Measurements from ENCODE around the gene CLEC16A. TPM values are rescaled to one million over a fixed set of nuclear protein-coding genes. Genes with fewer than 3 reads are reported as not detected.
A peak's percentile ranks its signal among the peaks of the same experiment; 100 is the strongest.

Gene CLEC16A
- total and polyA plus RNA-seq, 9 of the 15 experiments (the other 6 are each of a cell fraction or from before 2014, with no cell fraction given): 1.00 to 22.3 (median 10.0) TPM

DNA sequence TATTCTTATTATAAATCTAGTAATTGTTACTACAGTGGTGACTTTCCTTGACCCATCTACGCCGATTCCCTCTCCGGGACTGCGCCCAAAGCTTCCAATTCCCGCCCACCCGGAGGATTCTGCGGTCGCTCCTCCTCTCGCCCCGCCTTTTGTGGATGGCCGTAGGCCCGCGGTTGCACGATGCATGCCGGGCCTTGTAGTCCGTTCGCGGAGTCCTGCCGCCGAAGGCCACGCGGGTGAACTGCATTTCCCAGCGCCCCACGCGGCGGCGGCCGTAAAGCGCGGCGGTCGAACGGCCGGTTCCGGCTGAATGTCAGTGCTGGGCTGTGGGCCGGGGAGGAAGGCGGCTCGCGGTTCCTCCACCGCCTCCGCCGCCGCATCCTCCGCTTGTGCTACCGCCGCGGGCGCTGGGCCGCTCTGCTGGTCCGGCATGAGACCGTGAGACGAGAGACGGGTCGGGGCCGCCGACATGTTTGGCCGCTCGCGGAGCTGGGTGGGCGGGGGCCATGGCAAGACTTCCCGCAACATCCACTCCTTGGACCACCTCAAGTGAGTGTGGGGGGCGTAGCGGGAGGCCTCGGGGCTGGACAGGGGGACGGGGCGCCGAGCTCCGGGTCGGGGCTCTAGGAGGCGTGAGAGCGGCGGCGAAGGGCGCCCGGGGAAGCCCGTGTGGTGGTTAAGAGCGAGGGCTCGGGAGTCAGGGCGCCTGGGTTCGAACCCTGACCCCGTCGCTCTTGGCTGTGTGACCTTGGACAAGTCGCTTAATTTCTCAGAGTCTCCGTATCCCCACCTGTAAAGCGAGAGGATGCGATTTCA lies at the start of gene CLEC16A (continued):
- TF ChIP-seq CHD1 (IDR thresholded peaks at IDR 0.05; ENCODE audit: low read length) (no peak), ZNF76 (CRISPR knock-in tag; IDR thresholded peaks at IDR 0.05; ENCODE audit: borderline replicate concordance) (no peak), ZNF253 (CRISPR knock-in tag; conservative IDR thresholded peaks at IDR 0.05) (no peak), ZNF668 (CRISPR knock-in tag; IDR thresholded peaks at IDR 0.05) (no peak), KLF6 (CRISPR knock-in tag; IDR thresholded peaks at IDR 0.05; ENCODE audit: borderline replicate concordance) (no peak), BMI1 (IDR thresholded peaks at IDR 0.05; ENCODE audit: low read length) (no peak), TFAM (CRISPR knock-in tag; conservative IDR thresholded peaks at IDR 0.05) (no peak), CBX2 (IDR thresholded peaks at IDR 0.05; ENCODE audit: insufficient read depth, low read length, poor library complexity, severe bottlenecking) (no peak), ZNF780A (CRISPR knock-in tag; IDR thresholded peaks at IDR 0.05) (no peak), CAMTA2 (CRISPR knock-in tag; conservative IDR thresholded peaks at IDR 0.05) (no peak), SETDB1 (IDR thresholded peaks at IDR 0.05; ENCODE audit: low read length) (no peak), NFATC3 (IDR thresholded peaks at IDR 0.05) (no peak), TEAD4 (IDR thresholded peaks at IDR 0.05; ENCODE audit: low read length) (no peak), TEAD4 (CRISPR knock-in tag; IDR thresholded peaks at IDR 0.05; ENCODE audit: borderline replicate concordance) (no peak), ZNF699 (CRISPR knock-in tag; IDR thresholded peaks at IDR 0.05; ENCODE audit: insufficient replicate concordance) (no peak), ELF4 (CRISPR knock-in tag; IDR thresholded peaks at IDR 0.05) (no peak), MCM3 (IDR thresholded peaks at IDR 0.05) (no peak), EHMT2 (IDR thresholded peaks at IDR 0.05) (no peak), ATF7 (IDR thresholded peaks at IDR 0.05) (peak; percentile 80)
- TF ChIP-seq, protein P1, sequence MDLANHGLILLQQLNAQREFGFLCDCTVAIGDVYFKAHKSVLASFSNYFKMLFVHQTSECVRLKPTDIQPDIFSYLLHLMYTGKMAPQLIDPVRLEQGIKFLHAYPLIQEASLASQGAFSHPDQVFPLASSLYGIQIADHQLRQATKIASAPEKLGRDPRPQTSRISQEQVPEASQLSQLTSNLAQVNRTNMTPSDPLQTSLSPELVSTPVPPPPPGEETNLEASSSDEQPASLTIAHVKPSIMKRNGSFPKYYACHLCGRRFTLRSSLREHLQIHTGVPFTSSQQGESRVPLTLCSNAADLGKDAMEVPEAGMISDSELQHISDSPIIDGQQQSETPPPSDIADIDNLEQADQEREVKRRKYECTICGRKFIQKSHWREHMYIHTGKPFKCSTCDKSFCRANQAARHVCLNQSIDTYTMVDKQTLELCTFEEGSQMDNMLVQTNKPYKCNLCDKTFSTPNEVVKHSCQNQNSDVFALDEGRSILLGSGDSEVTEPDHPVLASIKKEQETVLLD (IDR thresholded peaks at IDR 0.05): no peak
- TF ChIP-seq, protein P2, sequence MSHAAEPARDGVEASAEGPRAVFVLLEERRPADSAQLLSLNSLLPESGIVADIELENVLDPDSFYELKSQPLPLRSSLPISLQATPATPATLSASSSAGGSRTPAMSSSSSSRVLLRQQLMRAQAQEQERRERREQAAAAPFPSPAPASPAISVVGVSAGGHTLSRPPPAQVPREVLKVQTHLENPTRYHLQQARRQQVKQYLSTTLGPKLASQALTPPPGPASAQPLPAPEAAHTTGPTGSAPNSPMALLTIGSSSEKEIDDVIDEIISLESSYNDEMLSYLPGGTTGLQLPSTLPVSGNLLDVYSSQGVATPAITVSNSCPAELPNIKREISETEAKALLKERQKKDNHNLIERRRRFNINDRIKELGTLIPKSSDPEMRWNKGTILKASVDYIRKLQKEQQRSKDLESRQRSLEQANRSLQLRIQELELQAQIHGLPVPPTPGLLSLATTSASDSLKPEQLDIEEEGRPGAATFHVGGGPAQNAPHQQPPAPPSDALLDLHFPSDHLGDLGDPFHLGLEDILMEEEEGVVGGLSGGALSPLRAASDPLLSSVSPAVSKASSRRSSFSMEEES (CRISPR knock-in tag; IDR thresholded peaks at IDR 0.05): no peak
- TF ChIP-seq, protein P3, sequence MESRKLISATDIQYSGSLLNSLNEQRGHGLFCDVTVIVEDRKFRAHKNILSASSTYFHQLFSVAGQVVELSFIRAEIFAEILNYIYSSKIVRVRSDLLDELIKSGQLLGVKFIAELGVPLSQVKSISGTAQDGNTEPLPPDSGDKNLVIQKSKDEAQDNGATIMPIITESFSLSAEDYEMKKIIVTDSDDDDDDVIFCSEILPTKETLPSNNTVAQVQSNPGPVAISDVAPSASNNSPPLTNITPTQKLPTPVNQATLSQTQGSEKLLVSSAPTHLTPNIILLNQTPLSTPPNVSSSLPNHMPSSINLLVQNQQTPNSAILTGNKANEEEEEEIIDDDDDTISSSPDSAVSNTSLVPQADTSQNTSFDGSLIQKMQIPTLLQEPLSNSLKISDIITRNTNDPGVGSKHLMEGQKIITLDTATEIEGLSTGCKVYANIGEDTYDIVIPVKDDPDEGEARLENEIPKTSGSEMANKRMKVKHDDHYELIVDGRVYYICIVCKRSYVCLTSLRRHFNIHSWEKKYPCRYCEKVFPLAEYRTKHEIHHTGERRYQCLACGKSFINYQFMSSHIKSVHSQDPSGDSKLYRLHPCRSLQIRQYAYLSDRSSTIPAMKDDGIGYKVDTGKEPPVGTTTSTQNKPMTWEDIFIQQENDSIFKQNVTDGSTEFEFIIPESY (CRISPR knock-in tag; IDR thresholded peaks at IDR 0.05): no peak

All from K562 (cell line).